GM23248 (cell line): ENCODE results near the gene UNC119B.

Source experiments
- EZH2 ChIP-seq: fragments of 200-600 bp; sonication (generic); IDR thresholded peaks from 2 replicates; pipeline ENCODE4 v1.6.1; 2018; ENCODE audit warnings: antibody characterized with exemption, mild to moderate bottlenecking; ENCODE audit not compliant: insufficient read depth, poor library complexity, severe bottlenecking
- EZH2phosphoT487 ChIP-seq: fragments of 200-600 bp; sonication (generic); IDR thresholded peaks from 2 replicates; pipeline ENCODE4 v1.6.1; 2018; ENCODE audit warnings: antibody characterized with exemption, moderate library complexity, mild to moderate bottlenecking, low read depth; ENCODE audit not compliant: insufficient read depth

DNA sequence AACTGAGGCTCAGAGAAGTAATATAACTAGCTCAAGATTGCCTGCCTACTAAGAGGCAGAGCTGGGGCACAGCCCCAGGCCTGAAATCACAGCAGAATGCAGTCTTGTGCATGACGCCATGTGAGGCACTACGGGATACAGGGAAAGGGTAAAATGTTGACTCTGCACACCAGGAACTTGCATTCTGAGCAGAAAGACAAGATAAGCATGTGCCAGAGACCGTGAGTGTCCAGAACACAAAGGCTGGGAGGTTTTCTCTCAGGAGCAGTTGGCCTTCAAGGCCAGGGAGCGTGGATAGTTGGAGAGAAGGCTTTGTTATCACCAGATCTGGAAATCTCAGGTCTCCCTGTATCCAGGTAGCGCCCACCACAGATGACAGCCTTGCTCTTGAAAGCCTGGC, 46.5 kb upstream of the UNC119B start:
- no peak for TF ChIP-seq EZH2phosphoT487
- TF ChIP-seq EZH2 = no peak
